HepG2 (cell line): ENCODE results near the gene APBB1IP. TPM values are rescaled to one million over a fixed set of nuclear protein-coding genes. Genes with fewer than 3 reads are reported as not detected.

Source experiments
- ATAC-seq: fragments of 200-7000 bp; cut with Tn5 transposase; 3 replicates; pipeline ENCODE4 v1.9.1; 2020; ENCODE audit warnings: mild to moderate bottlenecking, moderate library complexity
- BruUV-seq: library from RNA; stranded (reverse); fragments of 400-500 nt; replicated peaks from 2 replicates; lab custom pipeline; 2021; lab: Mats Ljungman, UMichigan
- CTCF ChIA-PET: fragments of 300-600 bp; formaldehyde crosslinking; extraction: SDS; loops from one replicate; lab custom pipeline; 2021; ENCODE audit warnings: low total read pairs, inconsistent platforms, low intra/inter-chr PET ratio; lab: Yijun Ruan, JAX
- POLR2A ChIA-PET: fragments of 350-600 bp; sonication (Branson Sonifier 250); formaldehyde crosslinking; loops from one replicate; lab custom pipeline; 2020; ENCODE audit warnings: antibody characterized with exemption, inconsistent platforms; lab: Yijun Ruan, JAX
- DNase-seq: peaks from one replicate; pipeline ENCODE4 v3.0.0-alpha.2; 2015; ENCODE audit warnings: low spot score
- FAIRE-seq: peaks from 3 replicates; lab custom pipeline; 2011; peaks lifted over from hg19 to GRCh38; lab: Jason Lieb, UNC
- H2AFZ ChIP-seq: one replicate; pipeline ENCODE4 v1.6.1; 2011; ENCODE audit warnings: low read length, inconsistent platforms
- H3K27ac ChIP-seq: fragments of 300-600 bp; 3 replicates; pipeline ENCODE4 v1.8.0; 2011; ENCODE audit warnings: mixed run types, mild to moderate bottlenecking, mixed read lengths, low read length, inconsistent platforms; ENCODE audit not compliant: insufficient read depth; ENCODE audit errors: extremely low read length
- H3K27me3 ChIP-seq, 2 experiments: fragments of 200-600 bp in 1 of 2; 2 replicates in 1 of 2; 3 replicates in 1 of 2; pipeline versions ENCODE4 v1.6.0 to v1.8.0; 2011; ENCODE audit warnings: low read length in 2 of 2, mild to moderate bottlenecking in 2 of 2, moderate library complexity in 2 of 2, inconsistent platforms in 1 of 2; ENCODE audit not compliant: insufficient read depth in 2 of 2, control insufficient read depth in 1 of 2
- H3K36me3 ChIP-seq, 2 experiments: fragments of 200-600 bp in 1 of 2; replicated peaks in 1 of 2; 2 replicates in 1 of 2; 3 replicates in 1 of 2; pipeline versions ENCODE4 v1.5.1 to v1.8.0; 2011; ENCODE audit warnings: low read length in 2 of 2, inconsistent platforms in 1 of 2; ENCODE audit not compliant: insufficient read depth in 2 of 2, control insufficient read depth in 1 of 2
- H3K4me1 ChIP-seq: 2 replicates; pipeline ENCODE4 v1.5.1; 2012; ENCODE audit warnings: low read length, inconsistent platforms; ENCODE audit not compliant: insufficient read depth
- H3K4me2 ChIP-seq: 2 replicates; pipeline ENCODE4 v1.6.0; 2011; ENCODE audit warnings: low read depth, low read length, inconsistent platforms
- H3K4me3 ChIP-seq, 3 experiments: fragments of 200-600 bp in 1 of 3; sonication (generic), shearing (Covaris generic) in 1 of 3; replicated peaks in 1 of 3; 2 replicates each; pipeline ENCODE4 v1.5.1; 2011 to 2016; ENCODE audit warnings: low read length in 3 of 3, inconsistent platforms in 2 of 3, low read depth in 2 of 3, mild to moderate bottlenecking in 2 of 3, control low read depth in 1 of 3, mixed read lengths in 1 of 3; ENCODE audit not compliant: insufficient read depth in 1 of 3
- H3K79me2 ChIP-seq: one replicate; pipeline ENCODE4 v1.6.1; 2011; ENCODE audit warnings: low read length, inconsistent platforms; ENCODE audit not compliant: insufficient read depth
- H3K9ac ChIP-seq: 2 replicates; pipeline ENCODE4 v1.6.0; 2011; ENCODE audit warnings: mild to moderate bottlenecking, low read depth, low read length, inconsistent platforms; ENCODE audit not compliant: insufficient read depth
- H3K9me3 ChIP-seq: 2 replicates; pipeline ENCODE4 v1.5.1; 2012; ENCODE audit warnings: mild to moderate bottlenecking, low read length
- H4K20me1 ChIP-seq: 2 replicates; pipeline ENCODE4 v1.6.0; 2011; ENCODE audit warnings: inconsistent platforms, mild to moderate bottlenecking, low read length, moderate library complexity; ENCODE audit not compliant: insufficient read depth
- AGO2 ChIP-seq: fragments of 200-400 bp; formaldehyde crosslinking; optimal IDR thresholded peaks from 2 replicates; pipeline ENCODE3; 2017; ENCODE audit warnings: mild to moderate bottlenecking, low read depth, low read length, moderate library complexity
- CBFB ChIP-seq: sonication (generic); formaldehyde crosslinking; IDR thresholded peaks from 2 replicates; pipeline ENCODE4 v1.4.0; 2020; ENCODE audit warnings: missing genetic modification reagents
- KDM5B ChIP-seq: sonication (generic); formaldehyde crosslinking; IDR thresholded peaks from 2 replicates; pipeline ENCODE4 v1.4.0; 2020; ENCODE audit warnings: missing genetic modification reagents, mild to moderate bottlenecking, borderline replicate concordance
- KLF16 ChIP-seq, 2 experiments: sonication (generic) in 1 of 2; formaldehyde crosslinking in 1 of 2; IDR thresholded peaks; 2 replicates each; pipeline versions ENCODE4 v1.6.1 to v1.8.0; 2016 to 2023; ENCODE audit warnings: missing genetic modification reagents in 2 of 2, missing compliant biosample characterization in 1 of 2
- SNAPC2 ChIP-seq: sonication (generic); formaldehyde crosslinking; IDR thresholded peaks from 2 replicates; pipeline ENCODE4 v1.8.1; 2022; ENCODE audit warnings: mild to moderate bottlenecking, missing genetic modification reagents
- SP4 ChIP-seq: sonication (generic); formaldehyde crosslinking; IDR thresholded peaks from 2 replicates; pipeline ENCODE4 v1.8.1; 2023; ENCODE audit warnings: mild to moderate bottlenecking, missing genetic modification reagents
- ZNF20 ChIP-seq: sonication (generic); formaldehyde crosslinking; IDR thresholded peaks from 2 replicates; pipeline ENCODE4 v1.4.0; 2020; ENCODE audit warnings: mild to moderate bottlenecking, moderate library complexity, missing genetic modification reagents
- ZNF207 ChIP-seq: fragments of 450-650 bp; IDR thresholded peaks from 2 replicates; pipeline ENCODE4 v1.6.1; 2016; ENCODE audit warnings: antibody characterized with exemption, borderline replicate concordance
- ZNF260 ChIP-seq: sonication (generic); formaldehyde crosslinking; IDR thresholded peaks from 2 replicates; pipeline ENCODE4 v1.4.0; 2020; ENCODE audit warnings: missing genetic modification reagents, low read depth, mild to moderate bottlenecking, borderline replicate concordance
- WGBS: methylation state at CpG from one replicate; pipeline ENCODE4 v1.1.6; 2017; ENCODE audit warnings: low lambda C conversion rate; 5-methylcytosine and 5-hydroxymethylcytosine counted together
- in situ Hi-C: cut with HindIII; loops from 2 replicates; pipeline ENCODE4 v1.10.0; 2017; ENCODE audit warnings: low pct_unique_long_range_greater_than_20kb; ENCODE audit not compliant: extremely low pct_ligation_motif_present
- intact Hi-C: fragments of 100-400 bp; cut with micrococcal nuclease; formaldehyde crosslinking; loops from one replicate; pipeline ENCODE4 v1.10.0; 2022; ENCODE audit not compliant: unreplicated experiment
- polyA plus RNA-seq, 8 experiments: library from polyadenylated mRNA; depleted of rRNA in 3 of 8; stranded (reverse) in 7 of 8; unstranded in 1 of 8; fragments of >200 nt; fragmentation: Illumina TruSeq in 4 of 8; extraction: Trizol in 4 of 8; gene quantifications; 2 replicates each; pipeline versions ENCODE4 v1.2.1 to v1.2.3, GENCODE V29; 2011 to 2016; ENCODE audit warnings: low read depth in 4 of 8, missing spikeins in 1 of 8, mixed read lengths in 1 of 8; ENCODE audit not compliant: insufficient read depth in 1 of 8
- total RNA-seq, 5 experiments: library from RNA; depleted of rRNA; stranded (reverse); fragments of >200 nt; fragmentation: Illumina TruSeq; extraction: Trizol; gene quantifications; 2 replicates each; pipeline ENCODE4 v1.2.3, GENCODE V29; 2016; ENCODE audit warnings: low read depth in 1 of 5
- TF ChIP-seq, protein P1 (sequence below): sonication (generic); formaldehyde crosslinking; conservative IDR thresholded peaks from 2 replicates; pipeline ENCODE4 v1.8.1; 2023; ENCODE audit warnings: missing genetic modification reagents

Gene APBB1IP
- total and polyA plus RNA-seq, 2 of the 13 experiments (the other 11 are each of a cell fraction or from before 2014, with no cell fraction given): 0.08 TPM; not detected in 1

- Histone ChIP-seq H4K20me1 (no peaks in the 10 kb centered on the region), H3K36me3 (no peaks in the 10 kb centered on the region), H3K4me2 (no peak overlapping the region), H3K9ac (no peak overlapping the region), H2AFZ (no peak overlapping the region), H3K9me3 (no peaks in the 10 kb centered on the region), H3K27ac (no peak overlapping the region), H3K79me2 (no peaks in the 10 kb centered on the region), H3K4me1 (no peaks in the 10 kb centered on the region), H3K4me3 (no peak overlapping the region), H3K27me3 (peaks cover 1 to 25% of the 10 kb centered on the region in 2 experiments; a peak in 3 of 5 replicates)
- POLR2A ChIA-PET: no interaction called here
- TF ChIP-seq ZNF20 (no peak), AGO2 (no peak), KDM5B (CRISPR knock-in tag) (no peak), KLF16 (CRISPR knock-in tag; IDR thresholded peaks at IDR 0.05) (no peak), ZNF207 (no peak), SNAPC2 (CRISPR knock-in tag) (no peak), SP4 (CRISPR knock-in tag) (no peak), CBFB (CRISPR knock-in tag) (no peak), ZNF260 (no peak)
- TF ChIP-seq, protein P1, sequence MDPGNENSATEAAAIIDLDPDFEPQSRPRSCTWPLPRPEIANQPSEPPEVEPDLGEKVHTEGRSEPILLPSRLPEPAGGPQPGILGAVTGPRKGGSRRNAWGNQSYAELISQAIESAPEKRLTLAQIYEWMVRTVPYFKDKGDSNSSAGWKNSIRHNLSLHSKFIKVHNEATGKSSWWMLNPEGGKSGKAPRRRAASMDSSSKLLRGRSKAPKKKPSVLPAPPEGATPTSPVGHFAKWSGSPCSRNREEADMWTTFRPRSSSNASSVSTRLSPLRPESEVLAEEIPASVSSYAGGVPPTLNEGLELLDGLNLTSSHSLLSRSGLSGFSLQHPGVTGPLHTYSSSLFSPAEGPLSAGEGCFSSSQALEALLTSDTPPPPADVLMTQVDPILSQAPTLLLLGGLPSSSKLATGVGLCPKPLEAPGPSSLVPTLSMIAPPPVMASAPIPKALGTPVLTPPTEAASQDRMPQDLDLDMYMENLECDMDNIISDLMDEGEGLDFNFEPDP (CRISPR knock-in tag): no peak
- ATAC-seq: no peak
- no TSS peak for BruUV-seq
- intact Hi-C loops (no loop called here), in situ Hi-C loops (no loop called here)
- FAIRE-seq: no peak
- DNase-seq: no peak
- CTCF ChIA-PET: no interaction called here
- 0% methylated on average over 4 of the region's 11 CpGs for WGBS
Measured at GRCh38 chr10:26586211-26586610, 148.1 kb downstream of the APBB1IP start.
